Breast epithelium (tissue), 3 donors: Measurements from ENCODE around the gene MTR.

Experiments
- CTCF ChIP-seq, 3 donors: fragments of 450-650 bp; IDR thresholded peaks; one replicate each; pipeline ENCODE4 v1.5.1; 2016 to 2017; ENCODE audit warnings: antibody characterized with exemption in 3 of 3, mild to moderate bottlenecking in 3 of 3, moderate library complexity in 3 of 3
- POLR2A ChIP-seq: fragments of 450-650 bp; IDR thresholded peaks from one replicate; pipeline ENCODE4 v1.6.1; 2016; ENCODE audit warnings: antibody characterized with exemption, mild to moderate bottlenecking, moderate library complexity
- POLR2AphosphoS5 ChIP-seq, 3 donors: sonication (generic); formaldehyde crosslinking; IDR thresholded peaks; one replicate each; pipeline ENCODE4 v1.6.1; 2017; ENCODE audit warnings: antibody characterized with exemption in 3 of 3

GRCh38 chr1:236760986-236761385, 34.1 kb upstream of the MTR start:
- TF ChIP-seq CTCF (IDR thresholded peaks at IDR 0.05) (no peak), POLR2A (no peak), POLR2AphosphoS5 (IDR thresholded peaks at IDR 0.05) (no peak)
